AG08396 (cell line): ENCODE data around the gene SOCS7.

ENCODE experiments used
- DNase-seq: peaks from one replicate; pipeline ENCODE4 v3.0.0; 2012; ENCODE audit warnings: low spot score, mixed read lengths

The SOCS7 gene

GRCh38 chr17:38336838-38337237 lies 14.8 kb upstream of the SOCS7 start:
- no peak for DNase-seq

- DNase-seq, result no peak
Observed at GRCh38 chr17:38338053-38338452, 13.6 kb upstream of the SOCS7 start.

GRCh38 chr17:38338535-38338934 lies 13.1 kb upstream of the SOCS7 start:
- DNase-seq, result no peak

GRCh38 chr17:38339891-38340290 lies 11.8 kb upstream of the SOCS7 start:
- DNase-seq, result no peak

GRCh38 chr17:38341035-38341721 lies 10.5 kb upstream of the SOCS7 start:
- peak; percentile 42 for DNase-seq

- no peak for DNase-seq
Observed at GRCh38 chr17:38342886-38343607, 8.6 kb upstream of the SOCS7 start.

GRCh38 chr17:38343608-38344419 lies 7.8 kb upstream of the SOCS7 start, which contains the start of gene GPR179:
Gene GPR179, minus strand, starts transcription at chr17:38343956. Its CDS starts 167 bp downstream, at chr17:38343789.
- no peak for DNase-seq

- no peak for DNase-seq
Observed at GRCh38 chr17:38344420-38344745, 7.3 kb upstream of the SOCS7 start.

GRCh38 chr17:38345743-38346142 lies 5.9 kb upstream of the SOCS7 start:
- DNase-seq, result no peak

- peak; percentile 80 for DNase-seq
Observed at GRCh38 chr17:38349097-38349730, 2.4 kb upstream of the SOCS7 start.

- no peak for DNase-seq
Observed at GRCh38 chr17:38350035-38350434, 1.6 kb upstream of the SOCS7 start.

- peak; percentile 42 for DNase-seq
Observed at GRCh38 chr17:38352245-38353085, 821 bp downstream of the SOCS7 start.

- DNase-seq, result no peak
Observed at GRCh38 chr17:38353086-38353604, 1.5 kb downstream of the SOCS7 start.

GRCh38 chr17:38353668-38354067 lies 2.0 kb downstream of the SOCS7 start:
- DNase-seq, result no peak

GRCh38 chr17:38354466-38354865 lies 2.8 kb downstream of the SOCS7 start:
- DNase-seq, result no peak

GRCh38 chr17:38355251-38355650 lies 3.6 kb downstream of the SOCS7 start:
- no peak for DNase-seq

- DNase-seq, result no peak
Observed at GRCh38 chr17:38357486-38358123, 6.0 kb downstream of the SOCS7 start.

GRCh38 chr17:38358586-38359513 lies 7.2 kb downstream of the SOCS7 start:
- no peak for DNase-seq

- DNase-seq, result no peak
Observed at GRCh38 chr17:38361694-38362465, 10.2 kb downstream of the SOCS7 start.
